H9 (cell line): ENCODE data around the gene ADAR. TPM values are rescaled to one million over a fixed set of nuclear protein-coding genes. Genes with fewer than 3 reads are reported as not detected.
A peak's percentile ranks its signal among the peaks of the same experiment; 100 is the strongest.

ENCODE experiments used
- DNase-seq: peaks from one replicate; pipeline ENCODE4 v3.0.0-alpha.2; 2017
- H2AFZ ChIP-seq: one replicate; pipeline ENCODE4 v1.6.1; 2013; ENCODE audit warnings: mild to moderate bottlenecking, low read length, control low read depth, moderate library complexity
- H2AK5ac ChIP-seq: 2 replicates; pipeline ENCODE4 v1.6.1; 2013; ENCODE audit warnings: low read length, control low read depth, mixed read lengths; ENCODE audit not compliant: insufficient read length
- H2BK120ac ChIP-seq: one replicate; pipeline ENCODE4 v1.6.1; 2013; ENCODE audit warnings: low read depth, mild to moderate bottlenecking, low read length, control low read depth, inconsistent platforms; ENCODE audit not compliant: poor library complexity, severe bottlenecking
- H2BK12ac ChIP-seq: 2 replicates; pipeline ENCODE4 v1.6.1; 2013; ENCODE audit warnings: low read length, control low read depth, mixed read lengths, low read depth; ENCODE audit not compliant: insufficient read length
- H2BK15ac ChIP-seq: 2 replicates; pipeline ENCODE4 v1.6.1; 2013; ENCODE audit warnings: low read depth, low read length, control low read depth
- H2BK20ac ChIP-seq: one replicate; pipeline ENCODE4 v1.6.1; 2013; ENCODE audit warnings: low read depth, mild to moderate bottlenecking, low read length, control low read depth, inconsistent platforms; ENCODE audit not compliant: poor library complexity, severe bottlenecking
- H2BK5ac ChIP-seq: 2 replicates; pipeline ENCODE4 v1.6.1; 2013; ENCODE audit warnings: low read length, control low read depth, mixed read lengths; ENCODE audit not compliant: insufficient read length
- H3K14ac ChIP-seq: 2 replicates; pipeline ENCODE4 v1.6.1; 2013; ENCODE audit warnings: low read length, control low read depth; ENCODE audit not compliant: insufficient read depth
- H3K18ac ChIP-seq: 2 replicates; pipeline ENCODE4 v1.6.1; 2013; ENCODE audit warnings: low read depth, mild to moderate bottlenecking, mixed read lengths, low read length, control low read depth; ENCODE audit not compliant: insufficient read length
- H3K23ac ChIP-seq: 2 replicates; pipeline ENCODE4 v1.6.1; 2013; ENCODE audit warnings: low read length, control low read depth, mixed read lengths, low read depth; ENCODE audit not compliant: insufficient read length
- H3K23me2 ChIP-seq: 2 replicates; pipeline ENCODE4 v1.6.1; 2013; ENCODE audit warnings: low read depth, mild to moderate bottlenecking, mixed read lengths, low read length, control low read depth; ENCODE audit not compliant: insufficient read length, poor library complexity, severe bottlenecking
- H3K27ac ChIP-seq: 2 replicates; pipeline ENCODE4 v1.5.1; 2013; ENCODE audit warnings: low read length, control low read depth, mixed read lengths, low read depth; ENCODE audit not compliant: insufficient read length
- H3K27me3 ChIP-seq: 2 replicates; pipeline ENCODE4 v1.6.1; 2013; ENCODE audit warnings: low read length, control low read depth, inconsistent platforms; ENCODE audit not compliant: insufficient read depth
- H3K4ac ChIP-seq: 2 replicates; pipeline ENCODE4 v1.6.1; 2013; ENCODE audit warnings: low read depth, mild to moderate bottlenecking, control low read depth, inconsistent platforms, low read length, moderate library complexity
- H3K4me1 ChIP-seq: 2 replicates; pipeline ENCODE4 v1.6.1; 2013; ENCODE audit warnings: low read length, control low read depth, inconsistent platforms; ENCODE audit not compliant: insufficient read depth
- H3K4me2 ChIP-seq: 2 replicates; pipeline ENCODE4 v1.6.1; 2013; ENCODE audit warnings: low read length, control low read depth, mixed read lengths; ENCODE audit not compliant: insufficient read length, insufficient read depth
- H3K56ac ChIP-seq: 2 replicates; pipeline ENCODE4 v1.6.1; 2013; ENCODE audit warnings: low read depth, mild to moderate bottlenecking, mixed read lengths, low read length, control low read depth; ENCODE audit not compliant: insufficient read length
- H3K79me1 ChIP-seq: 2 replicates; pipeline ENCODE4 v1.6.1; 2013; ENCODE audit warnings: low read depth, mild to moderate bottlenecking, moderate library complexity, low read length, control low read depth, inconsistent platforms; ENCODE audit not compliant: insufficient read depth, poor library complexity, severe bottlenecking
- H3K79me2 ChIP-seq: 2 replicates; pipeline ENCODE4 v1.6.1; 2013; ENCODE audit warnings: low read length, control low read depth, inconsistent platforms; ENCODE audit not compliant: insufficient read depth
- H3K9ac ChIP-seq: 2 replicates; pipeline ENCODE4 v1.6.1; 2013; ENCODE audit warnings: low read length, control low read depth, mixed read lengths; ENCODE audit not compliant: insufficient read length; ENCODE audit errors: extremely low read depth
- H3K9me3 ChIP-seq: one replicate; pipeline ENCODE4 v1.6.1; 2013; ENCODE audit warnings: low read depth, low read length, inconsistent platforms; ENCODE audit not compliant: control insufficient read depth
- H3T11ph ChIP-seq: one replicate; pipeline ENCODE4 v1.6.1; 2013; ENCODE audit warnings: mild to moderate bottlenecking, low read length, control low read depth, inconsistent platforms
- H4K20me1 ChIP-seq: one replicate; pipeline ENCODE4 v1.6.1; 2013; ENCODE audit not compliant: control insufficient read depth, insufficient read length, insufficient read depth
- H4K5ac ChIP-seq: 2 replicates; pipeline ENCODE4 v1.6.1; 2013; ENCODE audit warnings: low read depth, mild to moderate bottlenecking, mixed read lengths, low read length, control low read depth; ENCODE audit not compliant: insufficient read length
- H4K8ac ChIP-seq: replicated peaks from 2 replicates; pipeline ENCODE4 v1.6.1; 2013; ENCODE audit warnings: low read length, control low read depth, mixed read lengths, low read depth; ENCODE audit not compliant: insufficient read length
- H4K91ac ChIP-seq: 2 replicates; pipeline ENCODE4 v1.6.1; 2013; ENCODE audit warnings: low read depth, mild to moderate bottlenecking, moderate library complexity, mixed read lengths, low read length, control low read depth; ENCODE audit not compliant: insufficient read length
- H3K27ac Mint-ChIP-seq, 3 experiments: 2 replicates in 2 of 3; 3 replicates in 1 of 3; pipeline ENCODE4 v1.8.0; 2020 to 2021; ENCODE audit warnings: mixed read lengths in 3 of 3, mild to moderate bottlenecking in 1 of 3, moderate library complexity in 1 of 3
- H3K27me3 Mint-ChIP-seq: 2 replicates; pipeline ENCODE4 v1.8.0; 2021; ENCODE audit warnings: low read depth, mild to moderate bottlenecking, moderate library complexity, mixed read lengths
- H3K36me3 Mint-ChIP-seq, 3 experiments: 2 replicates in 2 of 3; 3 replicates in 1 of 3; pipeline ENCODE4 v1.8.0; 2020 to 2021; ENCODE audit warnings: low read depth in 3 of 3, mixed read lengths in 3 of 3; ENCODE audit not compliant: insufficient read depth in 1 of 3
- H3K4me1 Mint-ChIP-seq, 2 experiments: 2 replicates each; pipeline ENCODE4 v1.8.0; 2020; ENCODE audit warnings: mixed read lengths in 2 of 2
- H3K4me3 Mint-ChIP-seq, 2 experiments: 2 replicates in 1 of 2; 3 replicates in 1 of 2; pipeline ENCODE4 v1.8.0; 2020 to 2021; ENCODE audit warnings: mild to moderate bottlenecking in 2 of 2, mixed read lengths in 2 of 2, moderate library complexity in 1 of 2
- H3K9me3 Mint-ChIP-seq, 2 experiments: 2 replicates in 1 of 2; 3 replicates in 1 of 2; pipeline ENCODE4 v1.8.0; 2020; ENCODE audit warnings: mild to moderate bottlenecking in 2 of 2, mixed read lengths in 2 of 2, moderate library complexity in 1 of 2
- CTCF ChIP-seq: fragments of 200-600 bp; sonication (generic); conservative IDR thresholded peaks from 3 replicates; pipeline ENCODE4 v1.8.0; 2021; ENCODE audit warnings: antibody characterized with exemption, mild to moderate bottlenecking
- WGBS: extraction: QIAGEN DNeasy Blood & Tissue Kit; methylation state at CpG from one replicate; pipeline ENCODE4 v1.1.7; 2013; ENCODE audit warnings: missing lambda C conversion rate, low lambda C conversion rate, mixed read lengths; ENCODE audit not compliant: insufficient read length; ENCODE audit errors: extremely low coverage; 5-methylcytosine and 5-hydroxymethylcytosine counted together
- total RNA-seq: library from RNA; stranded (reverse); gene quantifications from 2 replicates; pipeline ENCODE4 v1.2.1, GENCODE V29; 2021

The ADAR gene
- total RNA-seq, 1 experiment from 2014 or later, result 236 TPM

GRCh38 chr1:154547105-154547732 lies 60.8 kb downstream of the ADAR start:
- Histone ChIP-seq H4K20me1 (no peaks in the 10 kb centered on the region), H2BK120ac (no peak overlapping the region), H2BK15ac (no peak overlapping the region), H2BK12ac (no peak overlapping the region), H3K23ac (no peak overlapping the region), H3K18ac (no peak overlapping the region), H3K4me1 (no peaks in the 10 kb centered on the region), H2AFZ (no peak overlapping the region), H3K23me2 (no peaks in the 10 kb centered on the region), H3K9ac (no peak overlapping the region), H2BK5ac (no peak overlapping the region), H3K4ac (no peak overlapping the region), H3T11ph (no peak overlapping the region), H3K4me2 (no peak overlapping the region), H4K8ac (no peak overlapping the region), H3K14ac (no peak overlapping the region), H4K5ac (no peak overlapping the region), H4K91ac (no peak overlapping the region), H3K9me3 (no peaks in the 10 kb centered on the region), H2AK5ac (no peak overlapping the region), H3K27ac (no peak overlapping the region), H3K27me3 (no peaks in the 10 kb centered on the region), H2BK20ac (no peak overlapping the region), H3K56ac (no peak overlapping the region), H3K79me2 (no peaks in the 10 kb centered on the region), H3K79me1 (no peaks in the 10 kb centered on the region)
- no peak overlapping the region; a peak in 1 of 5 replicates for H3K4me3 Mint-ChIP-seq
- DNase-seq, result no peak
- no CpG with 5 or more reads among the region's 11 CpGs for WGBS
- peaks cover 2 to 3% of the 10 kb centered on the region in 2 experiments for H3K4me1 Mint-ChIP-seq
- H3K9me3 Mint-ChIP-seq, result no peaks in the 10 kb centered on the region
- no peak for TF ChIP-seq CTCF
- H3K27ac Mint-ChIP-seq, result peak overlapping the region in 1 of 3 experiments; percentile 55; a peak in 2 of 7 replicates
- H3K36me3 Mint-ChIP-seq, result peaks cover 28 to 39% (median 32%) of the 10 kb centered on the region in 3 experiments
- H3K27me3 Mint-ChIP-seq, result no peaks in the 10 kb centered on the region
